Left colon (tissue), 2 donors: Measurements from ENCODE around the gene SLC39A11. TPM values are rescaled to one million over a fixed set of nuclear protein-coding genes. Genes with fewer than 3 reads are reported as not detected.
"Not testable (repeated sequence)": the region's sequence is repeated elsewhere in the genome, so short reads cannot be mapped to it uniquely, and the experiment has no call there.

Source experiments
- ATAC-seq: fragments of 200-7000 bp; cut with Tn5 transposase; one replicate; pipeline ENCODE4 v1.9.1; 2020; ENCODE audit warnings: mild to moderate bottlenecking, moderate library complexity
- DNase-seq, 2 donors: peaks; one replicate each; pipeline ENCODE4 v3.0.0-alpha.2; 2020
- intact Hi-C, 2 donors: fragments of 100-400 bp; cut with DNase I in 1 of 2; cut with micrococcal nuclease in 1 of 2; formaldehyde crosslinking; loops; one replicate each; pipeline versions ENCODE4 v1.11.2 to v1.14.0; 2022; cut with DNase I, micrococcal nuclease
- total RNA-seq, 2 donors: library from RNA; stranded (reverse); fragmentation: NEBNext Ultra II Directional; extraction: Animal tissue kit (Norgen Biotek cat#: 25700); gene quantifications; one replicate each; pipeline ENCODE4 v1.2.1, GENCODE V29; 2021
- donor health status: DM: no; HTN: no; CAD: no.
- donor health status: DM: yes; HTN: yes; CAD: no.

SLC39A11 gene
- total RNA-seq, 2 donors from 2014 or later: 67.4 to 89.8 TPM

GRCh38 chr17:72656130-72656763 is 436.2 kb downstream of the SLC39A11 start:
- no peak for DNase-seq
- intact Hi-C loops: no loop called here
- ATAC-seq: no peak

GRCh38 chr17:72654706-72655105 is 437.8 kb downstream of the SLC39A11 start:
- ATAC-seq: peak; percentile 17
- DNase-seq: no peak
- intact Hi-C loops: no loop called here

GRCh38 chr17:72651988-72652387 is 440.5 kb downstream of the SLC39A11 start:
- intact Hi-C loops: no loop called here
- DNase-seq (no peak), ATAC-seq (no peak)

- intact Hi-C loops: no loop called here
- DNase-seq (peak in 1 of 2 donors; percentile 9), ATAC-seq (no peak)
Observed at GRCh38 chr17:72648702-72649101, 443.8 kb downstream of the SLC39A11 start.

- no peak for ATAC-seq
- intact Hi-C loops: no loop called here
- no peak for DNase-seq
Observed at GRCh38 chr17:72646176-72646575, 446.3 kb downstream of the SLC39A11 start.

- ATAC-seq (no peak), DNase-seq (no peak)
- intact Hi-C loops: no loop called here
Observed at GRCh38 chr17:72644492-72644891, 448.0 kb downstream of the SLC39A11 start.

- DNase-seq (no peak), ATAC-seq (no peak)
- intact Hi-C loops: no loop called here
Observed at GRCh38 chr17:72643575-72644216, 448.8 kb downstream of the SLC39A11 start.

- no peak for ATAC-seq
- no peak for DNase-seq
- intact Hi-C loops: no loop called here
Observed at GRCh38 chr17:72642720-72643119, 449.8 kb downstream of the SLC39A11 start.

GRCh38 chr17:72640415-72641165 is 451.9 kb downstream of the SLC39A11 start:
- DNase-seq: peak; percentile 79 to 82
- peak; percentile 93 for ATAC-seq
- intact Hi-C loops: no loop called here

GRCh38 chr17:72639711-72640110 is 452.8 kb downstream of the SLC39A11 start:
- DNase-seq: no peak
- intact Hi-C loops: no loop called here
- ATAC-seq: peak; percentile 34

GRCh38 chr17:72638932-72639331 is 453.6 kb downstream of the SLC39A11 start:
- ATAC-seq, intact Hi-C loops, DNase-seq: not testable (repeated sequence)

GRCh38 chr17:72635034-72635635 is 457.4 kb downstream of the SLC39A11 start:
- peak in 1 of 2 donors; percentile 47 for DNase-seq
- ATAC-seq: peak; percentile 14
- intact Hi-C loops: no loop called here

GRCh38 chr17:72634621-72635020 is 457.9 kb downstream of the SLC39A11 start:
- peak; percentile 59 to 77 for DNase-seq
- intact Hi-C loops: no loop called here
- ATAC-seq: peak; percentile 74

- intact Hi-C loops: no loop called here
- peak; percentile 86 to 95 for DNase-seq
- peak; percentile 86 for ATAC-seq
Observed at GRCh38 chr17:72631949-72632684, 460.4 kb downstream of the SLC39A11 start.

GRCh38 chr17:72631568-72631948 is 460.9 kb downstream of the SLC39A11 start:
- intact Hi-C loops: no loop called here
- ATAC-seq (no peak), DNase-seq (no peak)

GRCh38 chr17:72624652-72625051 is 467.8 kb downstream of the SLC39A11 start:
- intact Hi-C loops: no loop called here
- ATAC-seq (no peak), DNase-seq (no peak)

GRCh38 chr17:72624226-72624625 is 468.3 kb downstream of the SLC39A11 start:
- ATAC-seq: no peak
- DNase-seq: no peak
- intact Hi-C loops: no loop called here

GRCh38 chr17:72622661-72623433 is 469.6 kb downstream of the SLC39A11 start:
- no peak for ATAC-seq
- DNase-seq: no peak
- intact Hi-C loops: no loop called here
